Astrocyte (in vitro differentiated cells and primary cell): ENCODE results near the gene SLC35F1. TPM values are rescaled to one million over a fixed set of nuclear protein-coding genes. Genes with fewer than 3 reads are reported as not detected.
"Not testable (repeated sequence)": the region's sequence is repeated elsewhere in the genome, so short reads cannot be mapped to it uniquely, and the experiment has no call there.

Experiments used
- DNase-seq: peaks from one replicate; pipeline ENCODE4 v3.0.0-alpha.2; 2010; ENCODE audit warnings: low read depth
- FAIRE-seq: peaks from 2 replicates; lab custom pipeline; 2011; peaks lifted over from hg19 to GRCh38; lab: Jason Lieb, UNC
- H2AFZ ChIP-seq: 2 replicates; pipeline ENCODE4 v1.6.0; 2012; ENCODE audit warnings: low read depth, low read length, inconsistent platforms
- H3K27ac ChIP-seq: 2 replicates; pipeline ENCODE4 v1.5.1; 2011; ENCODE audit warnings: low read depth, low read length, inconsistent platforms
- H3K27me3 ChIP-seq: 2 replicates; pipeline ENCODE4 v1.6.0; 2011; ENCODE audit warnings: low read length, inconsistent platforms; ENCODE audit not compliant: insufficient read depth
- H3K36me3 ChIP-seq: 2 replicates; pipeline ENCODE4 v1.5.1; 2011; ENCODE audit warnings: low read length, inconsistent platforms; ENCODE audit not compliant: insufficient read depth
- H3K4me1 ChIP-seq: 2 replicates; pipeline ENCODE4 v1.5.1; 2011; ENCODE audit warnings: low read length, inconsistent platforms; ENCODE audit not compliant: insufficient read depth
- H3K4me2 ChIP-seq: 2 replicates; pipeline ENCODE4 v1.6.0; 2012; ENCODE audit warnings: low read length, inconsistent platforms
- H3K4me3 ChIP-seq: 2 replicates; pipeline ENCODE4 v1.5.1; 2011; ENCODE audit warnings: low read depth, mild to moderate bottlenecking, low read length, inconsistent platforms; ENCODE audit not compliant: insufficient read depth
- H3K79me2 ChIP-seq: 2 replicates; pipeline ENCODE4 v1.6.0; 2012; ENCODE audit warnings: mild to moderate bottlenecking, low read length, inconsistent platforms; ENCODE audit not compliant: insufficient read depth
- H3K9ac ChIP-seq: 2 replicates; pipeline ENCODE4 v1.6.0; 2012; ENCODE audit warnings: mild to moderate bottlenecking, low read length, inconsistent platforms
- H3K9me3 ChIP-seq: 2 replicates; pipeline ENCODE4 v1.5.1; 2012; ENCODE audit warnings: low read depth, mild to moderate bottlenecking, low read length, inconsistent platforms; ENCODE audit not compliant: insufficient read depth
- H4K20me1 ChIP-seq: 2 replicates; pipeline ENCODE4 v1.6.0; 2012; ENCODE audit warnings: low read length, inconsistent platforms; ENCODE audit not compliant: insufficient read depth
- H3K27ac Mint-ChIP-seq: one replicate; pipeline ENCODE4 v1.8.0; 2021; ENCODE audit warnings: mild to moderate bottlenecking, mixed read lengths; ENCODE audit not compliant: unreplicated experiment
- H3K27me3 Mint-ChIP-seq: one replicate; pipeline ENCODE4 v1.8.0; 2021; ENCODE audit warnings: low read depth, mixed read lengths; ENCODE audit not compliant: unreplicated experiment
- H3K36me3 Mint-ChIP-seq: one replicate; pipeline ENCODE4 v1.8.0; 2021; ENCODE audit warnings: low read depth, mixed read lengths; ENCODE audit not compliant: unreplicated experiment
- H3K4me1 Mint-ChIP-seq: one replicate; pipeline ENCODE4 v1.8.0; 2021; ENCODE audit warnings: low read depth, mixed read lengths; ENCODE audit not compliant: unreplicated experiment
- H3K4me3 Mint-ChIP-seq: one replicate; pipeline ENCODE4 v1.8.0; 2021; ENCODE audit warnings: mild to moderate bottlenecking, moderate library complexity, mixed read lengths; ENCODE audit not compliant: unreplicated experiment
- H3K9me3 Mint-ChIP-seq: one replicate; pipeline ENCODE4 v1.8.0; 2021; ENCODE audit warnings: mild to moderate bottlenecking, mixed read lengths; ENCODE audit not compliant: unreplicated experiment
- CTCF ChIP-seq: IDR thresholded peaks from 2 replicates; pipeline ENCODE4 v1.5.1; 2011; ENCODE audit warnings: low read depth, mild to moderate bottlenecking, inconsistent platforms, low read length, moderate library complexity; ENCODE audit not compliant: insufficient read depth
- EZH2 ChIP-seq: IDR thresholded peaks from 2 replicates; pipeline ENCODE4 v1.6.1; 2012; ENCODE audit warnings: mild to moderate bottlenecking, low read length, inconsistent platforms; ENCODE audit not compliant: insufficient read depth
- total RNA-seq: library from RNA; stranded (reverse); gene quantifications from 2 replicates; pipeline ENCODE4 v1.2.1, GENCODE V29; 2021

The SLC35F1 gene
- total RNA-seq, 1 donor from 2014 or later = 1.0 TPM

GRCh38 chr6:117958536-117958935 is 51.5 kb downstream of the SLC35F1 start:
- Mint-ChIP-seq H3K4me3 (no peak overlapping the region), H3K27me3 (no peaks in the 10 kb centered on the region), H3K27ac (no peak overlapping the region), H3K9me3 (no peaks in the 10 kb centered on the region), H3K36me3 (no peaks in the 10 kb centered on the region), H3K4me1 (peaks cover 1% of the 10 kb centered on the region)
- Histone ChIP-seq H3K4me3 (no peak overlapping the region), H3K36me3 (no peaks in the 10 kb centered on the region), H3K27ac (no peak overlapping the region), H3K4me1 (peaks cover 4% of the 10 kb centered on the region), H3K9me3 (no peaks in the 10 kb centered on the region), H3K79me2 (no peaks in the 10 kb centered on the region), H3K9ac (no peak overlapping the region), H3K4me2 (no peak overlapping the region), H3K27me3 (no peaks in the 10 kb centered on the region), H4K20me1 (no peaks in the 10 kb centered on the region), H2AFZ (no peak overlapping the region)
- TF ChIP-seq CTCF = no peak
- no peak for TF ChIP-seq EZH2
- DNase-seq = no peak
- no peak for FAIRE-seq

- FAIRE-seq = no peak
- DNase-seq = peak; percentile 19
- Mint-ChIP-seq H3K36me3 (no peaks in the 10 kb centered on the region), H3K4me3 (no peak overlapping the region), H3K4me1 (peaks cover 1% of the 10 kb centered on the region), H3K27me3 (no peaks in the 10 kb centered on the region), H3K27ac (no peak overlapping the region), H3K9me3 (peaks cover 7% of the 10 kb centered on the region)
- Histone ChIP-seq H3K9me3 (no peaks in the 10 kb centered on the region), H3K36me3 (no peaks in the 10 kb centered on the region), H3K4me1 (peaks cover 4% of the 10 kb centered on the region), H3K9ac (no peak overlapping the region), H3K27me3 (no peaks in the 10 kb centered on the region), H3K4me3 (no peak overlapping the region), H2AFZ (no peak overlapping the region), H4K20me1 (no peaks in the 10 kb centered on the region), H3K79me2 (no peaks in the 10 kb centered on the region), H3K4me2 (no peak overlapping the region), H3K27ac (no peak overlapping the region)
- TF ChIP-seq CTCF = no peak
- TF ChIP-seq EZH2 = no peak
Measured at GRCh38 chr6:117960877-117961276, 53.8 kb downstream of the SLC35F1 start.

- H3K4me1 Mint-ChIP-seq = peaks cover 1% of the 10 kb centered on the region
- Histone ChIP-seq H3K4me3 (no peak overlapping the region), H2AFZ (peak overlapping the region; percentile 36), H3K4me1 (no peaks in the 10 kb centered on the region), H3K9ac (no peak overlapping the region), H3K79me2 (no peaks in the 10 kb centered on the region), H3K9me3 (no peaks in the 10 kb centered on the region), H3K27ac (no peak overlapping the region), H4K20me1 (no peaks in the 10 kb centered on the region), H3K36me3 (no peaks in the 10 kb centered on the region), H3K27me3 (no peaks in the 10 kb centered on the region), H3K4me2 (no peak overlapping the region)
- H3K27me3 Mint-ChIP-seq = no peaks in the 10 kb centered on the region
- FAIRE-seq (no peak), DNase-seq (no peak)
- no peak overlapping the region for H3K4me3 Mint-ChIP-seq
- TF ChIP-seq EZH2 = no peak
- no peak for TF ChIP-seq CTCF
- no peak overlapping the region for H3K27ac Mint-ChIP-seq
- H3K9me3 Mint-ChIP-seq = peaks cover 9% of the 10 kb centered on the region
- H3K36me3 Mint-ChIP-seq = no peaks in the 10 kb centered on the region
Measured at GRCh38 chr6:117961301-117961700, 54.2 kb downstream of the SLC35F1 start.

GRCh38 chr6:117965763-117966162 is 58.7 kb downstream of the SLC35F1 start:
- not testable (repeated sequence) for FAIRE-seq, H3K36me3 Mint-ChIP-seq, H3K9ac ChIP-seq, H3K79me2 ChIP-seq, H3K27me3 ChIP-seq, H3K4me2 ChIP-seq, H2AFZ ChIP-seq, H3K27ac ChIP-seq, DNase-seq, H3K27ac Mint-ChIP-seq, H3K27me3 Mint-ChIP-seq, H3K4me1 ChIP-seq, H3K36me3 ChIP-seq, H4K20me1 ChIP-seq, H3K4me1 Mint-ChIP-seq, H3K4me3 Mint-ChIP-seq, H3K9me3 ChIP-seq, H3K4me3 ChIP-seq
- H3K9me3 Mint-ChIP-seq = peaks cover 17% of the 10 kb centered on the region
